HepG2 (cell line): ENCODE results near the gene PDZD8. TPM values are rescaled to one million over a fixed set of nuclear protein-coding genes. Genes with fewer than 3 reads are reported as not detected.

Experiments used
- ATAC-seq: fragments of 200-7000 bp; cut with Tn5 transposase; 3 replicates; pipeline ENCODE4 v1.9.1; 2020; ENCODE audit warnings: mild to moderate bottlenecking, moderate library complexity
- BruUV-seq: library from RNA; stranded (reverse); fragments of 400-500 nt; replicated peaks from 2 replicates; lab custom pipeline; 2021; lab: Mats Ljungman, UMichigan
- CTCF ChIA-PET: fragments of 300-600 bp; formaldehyde crosslinking; extraction: SDS; loops from one replicate; lab custom pipeline; 2021; ENCODE audit warnings: low total read pairs, inconsistent platforms, low intra/inter-chr PET ratio; lab: Yijun Ruan, JAX
- POLR2A ChIA-PET: fragments of 350-600 bp; sonication (Branson Sonifier 250); formaldehyde crosslinking; loops from one replicate; lab custom pipeline; 2020; ENCODE audit warnings: antibody characterized with exemption, inconsistent platforms; lab: Yijun Ruan, JAX
- DNase-seq: peaks from one replicate; pipeline ENCODE4 v3.0.0-alpha.2; 2015; ENCODE audit warnings: low spot score
- FAIRE-seq: peaks from 3 replicates; lab custom pipeline; 2011; peaks lifted over from hg19 to GRCh38; lab: Jason Lieb, UNC
- H2AFZ ChIP-seq: one replicate; pipeline ENCODE4 v1.6.1; 2011; ENCODE audit warnings: low read length, inconsistent platforms
- H3K27ac ChIP-seq: fragments of 300-600 bp; 3 replicates; pipeline ENCODE4 v1.8.0; 2011; ENCODE audit warnings: mixed run types, mild to moderate bottlenecking, mixed read lengths, low read length, inconsistent platforms; ENCODE audit not compliant: insufficient read depth; ENCODE audit errors: extremely low read length
- H3K27me3 ChIP-seq, 2 experiments: fragments of 200-600 bp in 1 of 2; 2 replicates in 1 of 2; 3 replicates in 1 of 2; pipeline versions ENCODE4 v1.6.0 to v1.8.0; 2011; ENCODE audit warnings: low read length in 2 of 2, mild to moderate bottlenecking in 2 of 2, moderate library complexity in 2 of 2, inconsistent platforms in 1 of 2; ENCODE audit not compliant: insufficient read depth in 2 of 2, control insufficient read depth in 1 of 2
- H3K36me3 ChIP-seq, 2 experiments: fragments of 200-600 bp in 1 of 2; replicated peaks in 1 of 2; 2 replicates in 1 of 2; 3 replicates in 1 of 2; pipeline versions ENCODE4 v1.5.1 to v1.8.0; 2011; ENCODE audit warnings: low read length in 2 of 2, inconsistent platforms in 1 of 2; ENCODE audit not compliant: insufficient read depth in 2 of 2, control insufficient read depth in 1 of 2
- H3K4me1 ChIP-seq: 2 replicates; pipeline ENCODE4 v1.5.1; 2012; ENCODE audit warnings: low read length, inconsistent platforms; ENCODE audit not compliant: insufficient read depth
- H3K4me2 ChIP-seq: 2 replicates; pipeline ENCODE4 v1.6.0; 2011; ENCODE audit warnings: low read depth, low read length, inconsistent platforms
- H3K4me3 ChIP-seq, 3 experiments: fragments of 200-600 bp in 1 of 3; sonication (generic), shearing (Covaris generic) in 1 of 3; replicated peaks in 1 of 3; 2 replicates each; pipeline ENCODE4 v1.5.1; 2011 to 2016; ENCODE audit warnings: low read length in 3 of 3, inconsistent platforms in 2 of 3, low read depth in 2 of 3, mild to moderate bottlenecking in 2 of 3, control low read depth in 1 of 3, mixed read lengths in 1 of 3; ENCODE audit not compliant: insufficient read depth in 1 of 3
- H3K79me2 ChIP-seq: one replicate; pipeline ENCODE4 v1.6.1; 2011; ENCODE audit warnings: low read length, inconsistent platforms; ENCODE audit not compliant: insufficient read depth
- H3K9ac ChIP-seq: 2 replicates; pipeline ENCODE4 v1.6.0; 2011; ENCODE audit warnings: mild to moderate bottlenecking, low read depth, low read length, inconsistent platforms; ENCODE audit not compliant: insufficient read depth
- H3K9me3 ChIP-seq: 2 replicates; pipeline ENCODE4 v1.5.1; 2012; ENCODE audit warnings: mild to moderate bottlenecking, low read length
- H4K20me1 ChIP-seq: 2 replicates; pipeline ENCODE4 v1.6.0; 2011; ENCODE audit warnings: inconsistent platforms, mild to moderate bottlenecking, low read length, moderate library complexity; ENCODE audit not compliant: insufficient read depth
- AGO2 ChIP-seq: fragments of 200-400 bp; formaldehyde crosslinking; optimal IDR thresholded peaks from 2 replicates; pipeline ENCODE3; 2017; ENCODE audit warnings: mild to moderate bottlenecking, low read depth, low read length, moderate library complexity
- CTCF ChIP-seq: sonication (generic); formaldehyde crosslinking; IDR thresholded peaks from 2 replicates; pipeline ENCODE4 v1.5.0; 2020; ENCODE audit warnings: mild to moderate bottlenecking, missing genetic modification reagents, moderate library complexity
- MED13 ChIP-seq: sonication (generic); formaldehyde crosslinking; IDR thresholded peaks from 2 replicates; pipeline ENCODE4 v1.5.0; 2020; ENCODE audit warnings: missing genetic modification reagents
- ZMAT5 ChIP-seq: sonication (generic); formaldehyde crosslinking; IDR thresholded peaks from 2 replicates; pipeline ENCODE4 v1.5.0; 2020; ENCODE audit warnings: mild to moderate bottlenecking, low read depth, missing genetic modification reagents, borderline replicate concordance
- ZNF256 ChIP-seq: sonication (generic); formaldehyde crosslinking; conservative IDR thresholded peaks from 2 replicates; pipeline ENCODE4 v1.4.0; 2020; ENCODE audit warnings: missing genetic modification reagents
- ZNF292 ChIP-seq: sonication (generic); formaldehyde crosslinking; IDR thresholded peaks from 2 replicates; pipeline ENCODE4 v1.8.1; 2022; ENCODE audit warnings: mild to moderate bottlenecking, low read depth, missing genetic modification reagents, borderline replicate concordance
- ZNF672 ChIP-seq: sonication (generic); formaldehyde crosslinking; IDR thresholded peaks from 2 replicates; pipeline ENCODE4 v1.8.1; 2022; ENCODE audit warnings: missing genetic modification reagents
- in situ Hi-C: cut with HindIII; loops from 2 replicates; pipeline ENCODE4 v1.10.0; 2017; ENCODE audit warnings: low pct_unique_long_range_greater_than_20kb; ENCODE audit not compliant: extremely low pct_ligation_motif_present
- intact Hi-C: fragments of 100-400 bp; cut with micrococcal nuclease; formaldehyde crosslinking; loops from one replicate; pipeline ENCODE4 v1.10.0; 2022; ENCODE audit not compliant: unreplicated experiment
- polyA plus RNA-seq, 8 experiments: library from polyadenylated mRNA; depleted of rRNA in 3 of 8; stranded (reverse) in 7 of 8; unstranded in 1 of 8; fragments of >200 nt; fragmentation: Illumina TruSeq in 4 of 8; extraction: Trizol in 4 of 8; gene quantifications; 2 replicates each; pipeline versions ENCODE4 v1.2.1 to v1.2.3, GENCODE V29; 2011 to 2016; ENCODE audit warnings: low read depth in 4 of 8, missing spikeins in 1 of 8, mixed read lengths in 1 of 8; ENCODE audit not compliant: insufficient read depth in 1 of 8
- total RNA-seq, 5 experiments: library from RNA; depleted of rRNA; stranded (reverse); fragments of >200 nt; fragmentation: Illumina TruSeq; extraction: Trizol; gene quantifications; 2 replicates each; pipeline ENCODE4 v1.2.3, GENCODE V29; 2016; ENCODE audit warnings: low read depth in 1 of 5
- TF ChIP-seq, protein P1 (sequence below): sonication (generic); formaldehyde crosslinking; IDR thresholded peaks from 2 replicates; pipeline ENCODE4 v1.5.1; 2020; ENCODE audit warnings: missing genetic modification reagents, mild to moderate bottlenecking, borderline replicate concordance

The PDZD8 gene
- total and polyA plus RNA-seq, 2 of the 13 experiments (the other 11 are each of a cell fraction or from before 2014, with no cell fraction given) = 11.2 to 32.0 TPM

DNA sequence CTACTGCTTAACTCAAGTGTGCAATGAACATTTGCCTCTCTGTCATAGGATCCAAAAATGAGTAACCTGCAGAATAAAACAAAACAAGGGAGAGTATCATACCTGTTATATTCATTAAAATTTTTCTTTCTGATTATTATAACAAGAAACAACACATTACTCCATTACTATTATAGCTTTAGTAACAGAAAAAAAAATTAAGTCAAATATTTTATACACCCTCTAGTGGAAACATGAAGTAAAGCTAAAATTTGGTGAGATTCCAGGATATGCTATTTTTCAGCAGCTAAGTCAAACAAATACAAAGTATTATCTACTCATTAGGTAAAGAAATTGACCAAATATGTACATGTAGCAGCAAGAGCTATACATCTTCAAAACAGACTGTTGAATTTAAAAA is 56.3 kb downstream of the PDZD8 start:
- DNase-seq = no peak

More for the DNA sequence above, 56.3 kb downstream of the PDZD8 start:
- ATAC-seq = no peak
- peaks cover 1 to 22% of the 10 kb centered on the region in 2 experiments; a peak in 4 of 5 replicates for H3K36me3 ChIP-seq
- H3K79me2 ChIP-seq = peaks cover 12% of the 10 kb centered on the region
- no peaks in the 10 kb centered on the region for H3K9me3 ChIP-seq
- CTCF ChIA-PET = interaction anchor here (2.4 to 4.0 kb wide), 2 partner anchors 92 to 102 kb away, joined by 13 to 74 read pairs; no protein-coding TSS in a partner anchor
- no peak overlapping the region for H3K27ac ChIP-seq
- no TSS peak for BruUV-seq
- H3K4me1 ChIP-seq = no peaks in the 10 kb centered on the region
- FAIRE-seq = no peak
- intact Hi-C loops (loop anchor here (1.0 kb wide), 1 partner anchor 92 kb away; no protein-coding TSS in a partner anchor), in situ Hi-C loops (loop anchor here (5.0 kb wide), 1 partner anchor 92 kb away; no protein-coding TSS in a partner anchor)
- H3K4me2 ChIP-seq = no peak overlapping the region
- 0 out of 2 replicates have a peak, but pooled peaks have one; percentile 3 for TF ChIP-seq CTCF (CRISPR knock-in tag)
- TF ChIP-seq ZNF672 (CRISPR knock-in tag) = no peak
- TF ChIP-seq ZMAT5 = no peak
- no peak for TF ChIP-seq ZNF256
- TF ChIP-seq ZNF292 = no peak
- TF ChIP-seq, protein P1, sequence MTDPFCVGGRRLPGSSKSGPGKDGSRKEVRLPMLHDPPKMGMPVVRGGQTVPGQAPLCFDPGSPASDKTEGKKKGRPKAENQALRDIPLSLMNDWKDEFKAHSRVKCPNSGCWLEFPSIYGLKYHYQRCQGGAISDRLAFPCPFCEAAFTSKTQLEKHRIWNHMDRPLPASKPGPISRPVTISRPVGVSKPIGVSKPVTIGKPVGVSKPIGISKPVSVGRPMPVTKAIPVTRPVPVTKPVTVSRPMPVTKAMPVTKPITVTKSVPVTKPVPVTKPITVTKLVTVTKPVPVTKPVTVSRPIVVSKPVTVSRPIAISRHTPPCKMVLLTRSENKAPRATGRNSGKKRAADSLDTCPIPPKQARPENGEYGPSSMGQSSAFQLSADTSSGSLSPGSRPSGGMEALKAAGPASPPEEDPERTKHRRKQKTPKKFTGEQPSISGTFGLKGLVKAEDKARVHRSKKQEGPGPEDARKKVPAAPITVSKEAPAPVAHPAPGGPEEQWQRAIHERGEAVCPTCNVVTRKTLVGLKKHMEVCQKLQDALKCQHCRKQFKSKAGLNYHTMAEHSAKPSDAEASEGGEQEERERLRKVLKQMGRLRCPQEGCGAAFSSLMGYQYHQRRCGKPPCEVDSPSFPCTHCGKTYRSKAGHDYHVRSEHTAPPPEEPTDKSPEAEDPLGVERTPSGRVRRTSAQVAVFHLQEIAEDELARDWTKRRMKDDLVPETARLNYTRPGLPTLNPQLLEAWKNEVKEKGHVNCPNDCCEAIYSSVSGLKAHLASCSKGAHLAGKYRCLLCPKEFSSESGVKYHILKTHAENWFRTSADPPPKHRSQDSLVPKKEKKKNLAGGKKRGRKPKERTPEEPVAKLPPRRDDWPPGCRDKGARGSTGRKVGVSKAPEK = no peak
- TF ChIP-seq MED13 (CRISPR knock-in tag) = no peak
- no peak for TF ChIP-seq AGO2
- TF ChIP-seq, all 625 proteins: peak for 1
- Histone ChIP-seq H2AFZ (no peak overlapping the region), H3K4me3 (no peak overlapping the region), H3K9ac (no peak overlapping the region), H3K27me3 (no peaks in the 10 kb centered on the region), H4K20me1 (peaks cover 17% of the 10 kb centered on the region)
- POLR2A ChIA-PET = interaction anchor here (1.4 kb wide), 1 partner anchor 102 kb away, joined by 3 read pairs; no protein-coding TSS in a partner anchor
